ENCODE measurements around the gene MYT1. TPM values are rescaled to one million over a fixed set of nuclear protein-coding genes. Genes with fewer than 3 reads are reported as not detected.
"Not testable (repeated sequence)": the region's sequence is repeated elsewhere in the genome, so short reads cannot be mapped to it uniquely, and the experiment has no call there.

Gene MYT1
- total and polyA plus RNA-seq, 9 of the 15 experiments (the other 6 are each of a cell fraction or from before 2014, with no cell fraction given) = 0.02 to 0.12 (median 0.06) TPM; not detected in 4

DNA sequence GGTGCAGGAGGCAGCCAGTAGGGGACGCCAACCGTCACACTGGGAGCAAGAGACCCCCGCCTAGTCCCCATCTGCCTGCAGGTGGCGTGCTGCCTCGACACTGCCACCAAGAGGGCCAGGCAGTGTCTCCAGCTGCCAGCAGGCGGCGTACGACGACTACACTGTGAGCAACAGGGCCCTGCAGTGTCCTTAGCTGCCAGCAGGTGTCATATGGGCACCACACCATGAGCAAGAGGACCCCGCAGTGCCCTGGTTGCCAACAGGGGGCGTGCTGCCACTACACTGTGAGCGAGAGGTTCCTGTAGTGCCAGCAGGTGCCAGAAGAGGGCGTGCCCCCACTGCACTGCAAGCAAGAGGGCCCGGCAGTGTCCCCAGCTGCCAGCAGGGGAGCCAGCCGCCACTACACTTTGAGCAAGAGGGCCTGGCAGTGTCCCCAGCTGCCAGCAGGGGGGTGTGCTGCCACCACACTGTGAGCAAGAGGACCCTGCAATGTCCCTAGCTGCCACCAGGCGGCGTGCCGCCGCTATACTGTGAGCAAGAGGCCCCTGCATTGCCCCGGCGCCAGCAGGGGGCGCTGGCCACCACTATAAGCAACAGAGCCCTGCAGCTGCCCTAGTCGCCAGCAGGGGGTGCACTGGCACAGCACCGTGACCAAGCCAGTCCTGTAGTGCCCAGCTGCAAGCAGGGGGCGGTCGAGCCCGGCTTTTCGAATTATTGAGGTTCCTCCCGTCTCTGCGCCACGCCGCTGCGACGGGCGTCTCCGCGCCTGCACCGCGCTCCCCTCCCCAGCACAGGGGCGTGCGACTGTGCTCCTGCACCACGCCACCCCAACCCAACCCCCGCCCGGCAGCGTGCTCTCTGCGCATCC lies 121.6 kb downstream of the MYT1 start (continued):
- TF ChIP-seq ZHX1 (conservative IDR thresholded peaks at IDR 0.05; ENCODE audit: low read length) (peak; percentile 76; the same call in 1 of the 2 replicates), NONO (IDR thresholded peaks at IDR 0.05; ENCODE audit: low read depth in 2 of 2, low read length in 1 of 2) (peak in 1 of 2 experiments; percentile 91; a peak in 2 of 4 replicates), BCOR (IDR thresholded peaks at IDR 0.05) (0 out of 2 replicates have a peak, but pooled peaks have one; percentile 27), HLTF (IDR thresholded peaks at IDR 0.05) (peak; percentile 28; the same call in 1 of the 2 replicates), MTA3 (IDR thresholded peaks at IDR 0.05; ENCODE audit: borderline replicate concordance) (0 out of 2 replicates have a peak, but pooled peaks have one; percentile 69), CBX1 (IDR thresholded peaks at IDR 0.05; ENCODE audit: low read depth) (peak; percentile 91), ZBTB40 (IDR thresholded peaks at IDR 0.05) (peak; percentile 33; the same call in 1 of the 2 replicates), RBM22 (IDR thresholded peaks at IDR 0.05; ENCODE audit: low read depth, low read length, poor library complexity, severe bottlenecking) (peak; percentile 88)
- TF ChIP-seq, protein P1, sequence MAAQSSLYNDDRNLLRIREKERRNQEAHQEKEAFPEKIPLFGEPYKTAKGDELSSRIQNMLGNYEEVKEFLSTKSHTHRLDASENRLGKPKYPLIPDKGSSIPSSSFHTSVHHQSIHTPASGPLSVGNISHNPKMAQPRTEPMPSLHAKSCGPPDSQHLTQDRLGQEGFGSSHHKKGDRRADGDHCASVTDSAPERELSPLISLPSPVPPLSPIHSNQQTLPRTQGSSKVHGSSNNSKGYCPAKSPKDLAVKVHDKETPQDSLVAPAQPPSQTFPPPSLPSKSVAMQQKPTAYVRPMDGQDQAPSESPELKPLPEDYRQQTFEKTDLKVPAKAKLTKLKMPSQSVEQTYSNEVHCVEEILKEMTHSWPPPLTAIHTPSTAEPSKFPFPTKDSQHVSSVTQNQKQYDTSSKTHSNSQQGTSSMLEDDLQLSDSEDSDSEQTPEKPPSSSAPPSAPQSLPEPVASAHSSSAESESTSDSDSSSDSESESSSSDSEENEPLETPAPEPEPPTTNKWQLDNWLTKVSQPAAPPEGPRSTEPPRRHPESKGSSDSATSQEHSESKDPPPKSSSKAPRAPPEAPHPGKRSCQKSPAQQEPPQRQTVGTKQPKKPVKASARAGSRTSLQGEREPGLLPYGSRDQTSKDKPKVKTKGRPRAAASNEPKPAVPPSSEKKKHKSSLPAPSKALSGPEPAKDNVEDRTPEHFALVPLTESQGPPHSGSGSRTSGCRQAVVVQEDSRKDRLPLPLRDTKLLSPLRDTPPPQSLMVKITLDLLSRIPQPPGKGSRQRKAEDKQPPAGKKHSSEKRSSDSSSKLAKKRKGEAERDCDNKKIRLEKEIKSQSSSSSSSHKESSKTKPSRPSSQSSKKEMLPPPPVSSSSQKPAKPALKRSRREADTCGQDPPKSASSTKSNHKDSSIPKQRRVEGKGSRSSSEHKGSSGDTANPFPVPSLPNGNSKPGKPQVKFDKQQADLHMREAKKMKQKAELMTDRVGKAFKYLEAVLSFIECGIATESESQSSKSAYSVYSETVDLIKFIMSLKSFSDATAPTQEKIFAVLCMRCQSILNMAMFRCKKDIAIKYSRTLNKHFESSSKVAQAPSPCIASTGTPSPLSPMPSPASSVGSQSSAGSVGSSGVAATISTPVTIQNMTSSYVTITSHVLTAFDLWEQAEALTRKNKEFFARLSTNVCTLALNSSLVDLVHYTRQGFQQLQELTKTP (IDR thresholded peaks at IDR 0.05; ENCODE audit: low read depth in 1 of 2, partially characterized antibody in 2 of 2) = peak in 1 of 2 experiments; percentile 24
- TF ChIP-seq ZBTB40 (CRISPR knock-in tag; IDR thresholded peaks at IDR 0.05) = not testable (repeated sequence)
